Lung (tissue), 12 donors: ENCODE measurements around the gene UST. TPM values are rescaled to one million over a fixed set of nuclear protein-coding genes. Genes with fewer than 3 reads are reported as not detected.

Experiments
- ATAC-seq: fragments of 200-7000 bp; cut with Tn5 transposase; one replicate; pipeline ENCODE4 v1.9.1; 2020; ENCODE audit warnings: moderate number of reproducible peaks; ENCODE audit not compliant: insufficient read depth, low FRiP score
- DNase-seq, 3 donors: peaks; one replicate each; pipeline ENCODE4 v3.0.0-alpha.2; 2013 to 2017
- H3K27ac ChIP-seq, 2 donors: one replicate each; pipeline ENCODE4 v1.5.1; 2013; ENCODE audit warnings: mild to moderate bottlenecking in 2 of 2, moderate library complexity in 2 of 2, control low read depth in 1 of 2, inconsistent platforms in 1 of 2, low read depth in 1 of 2, low read length in 1 of 2
- H3K27me3 ChIP-seq, 3 donors: one replicate each; pipeline ENCODE4 v1.5.1; 2013; ENCODE audit warnings: low read length in 2 of 3; ENCODE audit not compliant: control insufficient read depth in 3 of 3, insufficient read depth in 3 of 3
- H3K36me3 ChIP-seq, 4 donors: one replicate each; pipeline ENCODE4 v1.5.1; 2013; ENCODE audit warnings: low read length in 4 of 4, mild to moderate bottlenecking in 1 of 4, moderate library complexity in 1 of 4; ENCODE audit not compliant: control insufficient read depth in 4 of 4, insufficient read depth in 4 of 4
- H3K4me1 ChIP-seq, 5 donors: one replicate each; pipeline ENCODE4 v1.5.1; 2013; ENCODE audit warnings: low read length in 5 of 5, mild to moderate bottlenecking in 2 of 5, moderate library complexity in 1 of 5; ENCODE audit not compliant: control insufficient read depth in 5 of 5, insufficient read depth in 5 of 5
- H3K4me3 ChIP-seq: one replicate; pipeline ENCODE4 v1.5.1; 2013; ENCODE audit warnings: mild to moderate bottlenecking, control low read depth, moderate library complexity
- H3K9ac ChIP-seq, 2 donors: one replicate each; pipeline ENCODE4 v1.5.1; 2013; ENCODE audit warnings: low read length in 2 of 2, control low read depth in 1 of 2; ENCODE audit not compliant: insufficient read depth in 1 of 2
- H3K9me3 ChIP-seq, 4 donors: one replicate each; pipeline ENCODE4 v1.5.1; 2013; ENCODE audit warnings: low read length in 3 of 4, mild to moderate bottlenecking in 1 of 4, moderate library complexity in 1 of 4; ENCODE audit not compliant: control insufficient read depth in 4 of 4, insufficient read depth in 3 of 4
- WGBS, 2 donors: extraction: QIAGEN DNeasy Blood & Tissue Kit; methylation state at CpG; one replicate each; pipeline ENCODE4 v1.1.7; 2013; 5-methylcytosine and 5-hydroxymethylcytosine counted together
- polyA plus RNA-seq, 2 donors: library from polyadenylated mRNA; stranded (reverse); fragments of 200-250 nt; gene quantifications; one replicate each; pipeline ENCODE4 v1.2.1, GENCODE V29; 2013
- total RNA-seq, 2 donors: library from RNA; depleted of rRNA in 1 of 2; stranded (reverse); fragments of >200 nt in 1 of 2; gene quantifications; one replicate each; pipeline ENCODE4 v1.2.1, GENCODE V29; 2014 to 2021
- TF ChIP-seq, protein P1 (sequence below): IDR thresholded peaks from 2 replicates; pipeline ENCODE4 v1.5.1; 2012; ENCODE audit warnings: mild to moderate bottlenecking; ENCODE audit errors: control extremely low read depth, extremely low read depth
- donor health status: control.
- donor health status: control.
- donor health status: Bipolar disorder and iron deficiency.
- donor health status: healthy.
- donor health status: DM: yes; HTN: yes; CAD: no.

Gene UST
- total and polyA plus RNA-seq, 4 donors = 4.5 to 24.0 (median 7.1) TPM

DNA sequence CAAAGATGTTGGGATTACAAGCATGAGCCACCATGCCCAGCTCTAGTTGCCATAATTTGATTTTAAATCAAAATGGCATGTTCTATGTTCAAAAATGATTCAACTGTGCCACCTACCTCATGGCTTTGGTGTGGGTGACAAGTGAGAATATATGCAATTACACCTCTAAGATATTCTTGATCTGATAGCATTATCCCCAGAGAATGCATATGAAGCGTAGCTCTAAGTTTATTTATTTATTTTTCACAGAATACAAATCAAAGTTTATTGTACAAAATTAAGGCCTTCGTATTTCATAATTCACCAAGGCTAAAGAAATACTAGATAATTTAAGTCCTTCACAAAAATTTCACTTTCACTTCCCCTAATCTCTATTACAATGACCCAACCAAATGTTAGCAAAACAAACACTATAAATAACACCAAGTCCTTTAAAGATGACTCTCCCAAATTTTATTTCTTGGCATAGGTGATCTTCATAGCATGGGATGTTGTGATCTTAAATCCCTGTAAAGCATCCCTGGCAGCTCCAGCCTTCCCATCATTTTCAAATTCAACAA is 364.8 kb downstream of the UST start:
- DNase-seq (no peak), ATAC-seq (no peak)
- no peak overlapping the region for H3K27ac ChIP-seq
- 83 to 84% methylated on average over 2 of the region's 2 CpGs for WGBS, 2 donors
- H3K9ac ChIP-seq = no peak overlapping the region
- H3K9me3 ChIP-seq = peaks cover 0 to 6% (median 1%) of the 10 kb centered on the region in 4 donors
- TF ChIP-seq, protein P1, sequence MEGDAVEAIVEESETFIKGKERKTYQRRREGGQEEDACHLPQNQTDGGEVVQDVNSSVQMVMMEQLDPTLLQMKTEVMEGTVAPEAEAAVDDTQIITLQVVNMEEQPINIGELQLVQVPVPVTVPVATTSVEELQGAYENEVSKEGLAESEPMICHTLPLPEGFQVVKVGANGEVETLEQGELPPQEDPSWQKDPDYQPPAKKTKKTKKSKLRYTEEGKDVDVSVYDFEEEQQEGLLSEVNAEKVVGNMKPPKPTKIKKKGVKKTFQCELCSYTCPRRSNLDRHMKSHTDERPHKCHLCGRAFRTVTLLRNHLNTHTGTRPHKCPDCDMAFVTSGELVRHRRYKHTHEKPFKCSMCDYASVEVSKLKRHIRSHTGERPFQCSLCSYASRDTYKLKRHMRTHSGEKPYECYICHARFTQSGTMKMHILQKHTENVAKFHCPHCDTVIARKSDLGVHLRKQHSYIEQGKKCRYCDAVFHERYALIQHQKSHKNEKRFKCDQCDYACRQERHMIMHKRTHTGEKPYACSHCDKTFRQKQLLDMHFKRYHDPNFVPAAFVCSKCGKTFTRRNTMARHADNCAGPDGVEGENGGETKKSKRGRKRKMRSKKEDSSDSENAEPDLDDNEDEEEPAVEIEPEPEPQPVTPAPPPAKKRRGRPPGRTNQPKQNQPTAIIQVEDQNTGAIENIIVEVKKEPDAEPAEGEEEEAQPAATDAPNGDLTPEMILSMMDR = no peak
- H3K36me3 ChIP-seq = no peaks in the 10 kb centered on the region
- no peaks in the 10 kb centered on the region for H3K27me3 ChIP-seq
- H3K4me1 ChIP-seq = peaks cover 0 to 2% (median 0%) of the 10 kb centered on the region in 5 donors
- H3K4me3 ChIP-seq = no peak overlapping the region

DNA sequence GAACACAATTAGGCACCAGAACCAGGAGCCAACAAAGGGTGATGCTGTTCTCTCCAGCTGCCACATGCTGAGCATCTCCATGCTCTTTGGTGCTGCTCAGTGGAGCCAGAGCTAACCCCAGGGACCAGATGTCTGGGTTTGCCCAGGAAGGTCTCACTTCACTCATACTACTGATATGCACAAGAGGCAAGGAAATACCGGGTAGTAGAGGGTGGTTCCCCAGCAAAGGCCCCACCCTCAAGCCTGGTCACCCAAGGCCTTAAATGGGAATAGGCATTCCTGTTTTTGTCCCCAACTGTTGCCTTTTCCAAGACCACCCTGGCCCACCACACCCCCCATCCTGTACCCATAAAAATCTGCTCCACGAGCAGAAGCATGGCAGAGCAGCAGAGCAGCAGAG is 366.1 kb downstream of the UST start:
- WGBS, 2 donors = 84 to 87% methylated on average over 2 of the region's 2 CpGs
- Histone ChIP-seq H3K4me3 (no peak overlapping the region), H3K27ac (no peak overlapping the region), H3K9ac (no peak overlapping the region), H3K36me3 (no peaks in the 10 kb centered on the region), H3K4me1 (peaks cover 0 to 2% (median 0%) of the 10 kb centered on the region in 5 donors), H3K9me3 (peaks cover 0 to 6% (median 1%) of the 10 kb centered on the region in 4 donors), H3K27me3 (no peaks in the 10 kb centered on the region)
- no peak for DNase-seq
- ATAC-seq = no peak
- TF ChIP-seq, protein P1 = no peak

DNA sequence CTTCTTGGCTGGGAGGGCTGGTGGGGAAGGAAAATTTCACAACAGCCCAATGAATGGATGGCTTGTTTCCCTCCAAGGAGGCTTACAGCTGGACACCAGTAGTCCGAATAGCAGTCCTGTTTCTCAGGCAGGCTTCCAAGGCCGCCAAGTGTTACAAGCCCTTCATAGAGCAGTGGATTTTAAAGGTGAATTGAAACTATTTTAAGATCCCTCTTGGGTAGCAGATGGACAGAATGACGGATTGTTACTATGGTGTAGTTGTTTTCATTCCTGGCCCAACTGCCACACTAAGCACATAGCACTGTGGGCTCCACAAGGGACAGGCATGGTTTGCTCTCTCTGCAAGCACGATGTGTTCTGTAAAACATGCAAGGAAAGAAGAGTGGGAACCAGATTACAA is 367.3 kb downstream of the UST start:
- no peaks in the 10 kb centered on the region for H3K4me1 ChIP-seq
- WGBS, 2 donors = 77 to 83% methylated on average over 4 of the region's 4 CpGs
- H3K27ac ChIP-seq = no peak overlapping the region
- H3K27me3 ChIP-seq = no peaks in the 10 kb centered on the region
- peaks cover 0 to 6% (median 1%) of the 10 kb centered on the region in 4 donors for H3K9me3 ChIP-seq
- H3K4me3 ChIP-seq = no peak overlapping the region
- H3K36me3 ChIP-seq = no peaks in the 10 kb centered on the region
- H3K9ac ChIP-seq = no peak overlapping the region
- ATAC-seq (no peak), DNase-seq (no peak)
- TF ChIP-seq, protein P1 = no peak
